NCI-H524 (cell line): Measurements from ENCODE around the gene LIPH.

Experiments
- DNase-seq, 2 experiments: peaks; one replicate each; lab custom pipeline; 2025; lab: John Stamatoyannopoulos, UW

Gene LIPH

DNA sequence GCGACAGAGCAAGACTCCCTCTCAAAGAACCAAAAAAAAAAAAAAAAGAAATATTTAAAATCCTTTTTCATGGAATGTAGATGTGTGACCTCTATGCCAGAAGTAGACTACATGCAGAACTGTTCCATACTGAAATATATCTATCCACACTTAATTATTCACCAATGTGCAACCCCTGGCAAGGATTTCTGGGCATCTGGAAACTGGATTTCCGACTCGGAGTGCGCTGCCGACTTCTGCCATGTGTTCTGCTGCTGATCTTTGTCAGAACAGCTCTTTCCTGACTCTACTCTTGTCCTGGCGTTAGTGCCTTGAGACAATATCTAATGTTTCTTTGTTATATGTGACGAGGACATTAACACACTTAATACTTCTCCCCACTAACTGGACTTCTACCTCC, 11.7 kb downstream of the LIPH start:
- DNase-seq: no peak

DNA sequence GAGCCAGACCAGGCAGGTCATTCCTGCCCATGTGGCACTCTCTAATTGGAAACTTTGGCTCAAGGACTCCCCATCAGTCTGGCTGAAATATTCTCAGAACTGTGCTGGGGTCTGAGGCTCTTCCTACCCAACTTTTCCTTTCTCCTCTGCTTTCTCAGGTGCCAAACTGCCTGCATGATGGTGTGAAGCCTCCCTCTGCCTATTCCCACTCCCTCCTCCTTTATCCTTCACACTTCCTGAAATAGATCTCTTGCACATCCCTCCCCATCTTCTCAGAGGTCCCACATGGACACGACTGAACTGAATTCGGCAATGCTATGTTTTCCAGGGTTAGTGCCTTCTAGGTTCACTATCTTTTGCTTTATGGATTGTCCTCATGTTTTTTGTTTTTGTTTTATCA, 12.5 kb downstream of the LIPH start:
- DNase-seq: no peak

DNA sequence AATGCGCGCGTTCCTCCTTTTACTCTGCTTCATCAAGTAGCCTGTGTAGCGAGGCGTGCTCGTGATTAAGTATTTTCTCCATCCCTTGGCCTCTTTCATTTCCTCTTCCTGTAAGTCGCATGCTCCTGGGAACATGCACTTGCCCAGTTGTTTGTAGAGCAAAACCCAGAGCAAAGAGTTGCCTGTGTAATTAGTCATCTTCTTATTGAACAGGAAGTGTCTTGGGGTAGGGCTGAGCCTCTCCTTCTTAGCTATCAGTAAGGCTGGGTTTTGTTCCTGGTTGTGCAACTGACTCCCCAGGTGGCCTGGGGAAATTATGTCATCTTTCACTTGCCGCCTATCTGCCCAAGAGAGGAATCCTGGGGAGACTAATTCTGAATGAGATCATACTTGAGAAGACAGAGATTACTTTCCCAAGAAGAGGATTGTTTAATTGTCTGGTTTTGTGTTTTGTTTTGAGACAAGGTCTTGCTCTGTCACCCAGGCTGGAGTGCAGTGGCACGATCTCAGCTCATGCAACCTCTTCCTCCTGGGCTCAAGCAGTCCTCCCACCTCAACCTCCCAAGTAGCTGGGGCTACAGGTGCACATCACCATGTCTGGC, 14.9 kb downstream of the LIPH start:
- DNase-seq: no peak

DNA sequence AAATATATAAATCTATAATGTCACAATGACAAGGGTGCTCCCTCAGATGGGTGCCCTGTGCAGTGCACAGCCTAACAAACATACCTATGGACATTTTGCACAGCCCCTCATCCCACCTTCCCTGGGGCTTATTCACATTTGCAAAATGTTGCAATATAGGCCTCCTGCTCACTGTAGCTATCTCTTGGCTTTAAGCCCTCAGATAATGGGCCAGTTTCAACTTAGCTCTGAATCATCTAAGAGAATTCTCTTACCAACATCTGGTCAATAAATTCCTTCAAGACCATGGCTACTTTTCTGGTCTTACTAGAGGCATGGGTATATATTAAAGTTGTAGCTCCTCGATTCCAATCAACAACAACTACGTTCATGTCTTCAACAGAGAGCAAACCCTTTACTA, 17.9 kb downstream of the LIPH start:
- DNase-seq: no peak

DNA sequence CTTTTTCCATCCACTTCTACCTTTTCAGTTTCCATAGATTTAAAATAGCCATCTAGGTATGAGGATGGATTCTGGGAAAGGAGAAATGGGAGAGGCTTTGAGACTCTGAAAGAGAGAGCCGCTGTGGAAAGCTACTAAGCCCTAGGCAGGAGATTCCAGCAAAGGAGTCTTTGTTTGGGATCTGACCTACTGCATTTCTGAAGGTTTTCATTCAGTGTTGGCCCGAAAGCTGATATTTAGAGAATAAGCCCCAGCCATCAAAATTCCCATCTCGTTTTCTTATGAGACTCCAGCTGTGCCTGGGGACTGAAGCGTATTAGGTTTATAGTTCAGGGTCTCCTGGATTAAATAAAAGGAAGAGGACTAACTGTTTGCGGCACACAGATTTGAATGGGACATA, 19.5 kb downstream of the LIPH start:
- no peak for DNase-seq

DNA sequence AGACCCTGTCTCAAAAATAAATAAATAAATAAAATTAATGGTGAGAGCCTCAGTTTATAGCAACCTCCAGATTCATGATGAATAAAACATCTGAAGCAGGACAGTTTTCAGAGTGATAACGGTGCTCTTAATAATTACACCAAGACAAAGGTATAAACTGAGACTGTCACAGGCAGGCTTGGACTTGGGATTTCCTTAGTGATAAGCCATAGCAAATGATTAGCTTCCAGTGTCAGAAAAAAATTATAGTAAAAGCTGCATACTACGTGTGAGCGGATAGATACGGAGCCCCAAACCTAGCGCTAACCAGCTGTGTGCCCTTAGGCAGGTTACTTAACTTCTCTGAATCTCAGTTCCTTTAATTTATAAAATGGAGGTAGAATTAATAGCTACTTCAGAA, 21.5 kb downstream of the LIPH start:
- no peak for DNase-seq

DNA sequence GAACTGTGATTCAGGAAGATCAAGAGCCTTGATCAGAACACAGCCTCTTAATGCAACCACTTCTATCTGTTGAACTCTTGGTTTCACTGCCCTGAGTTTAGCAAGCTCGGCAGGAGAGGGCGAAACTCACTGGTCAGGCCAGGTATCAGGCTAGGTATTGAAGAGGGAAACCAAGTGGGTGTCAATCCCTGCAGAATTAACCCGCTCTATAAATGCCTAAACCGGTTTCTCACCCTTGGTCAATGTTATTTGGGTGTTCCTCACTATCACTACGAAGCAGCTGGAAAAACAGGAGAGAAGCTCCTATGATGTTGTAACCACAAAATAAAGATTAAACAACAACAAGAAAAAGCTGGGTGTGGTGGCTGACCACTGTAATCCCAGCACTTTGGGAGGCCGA, 23.9 kb downstream of the LIPH start:
- no peak for DNase-seq

DNA sequence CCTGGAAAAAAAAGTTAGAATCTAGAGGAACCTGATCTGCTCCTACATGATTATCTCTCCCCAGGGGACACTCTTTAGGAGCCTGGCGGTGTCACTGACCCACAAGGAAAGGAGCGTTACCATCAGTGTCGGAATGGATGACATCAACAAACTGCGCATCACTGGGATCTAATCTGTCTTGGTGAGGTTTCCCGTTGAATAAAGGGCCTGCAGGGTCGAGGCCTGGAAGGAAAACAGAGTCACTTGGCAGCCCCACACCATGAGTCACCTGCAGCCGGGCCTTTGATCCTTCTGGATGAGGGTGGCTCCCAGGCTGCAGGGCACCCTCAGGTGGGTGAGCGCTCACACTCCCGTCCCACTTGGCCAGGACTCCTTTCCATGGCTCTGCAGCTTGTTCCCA, 25.0 kb downstream of the LIPH start:
- DNase-seq: no peak

DNA sequence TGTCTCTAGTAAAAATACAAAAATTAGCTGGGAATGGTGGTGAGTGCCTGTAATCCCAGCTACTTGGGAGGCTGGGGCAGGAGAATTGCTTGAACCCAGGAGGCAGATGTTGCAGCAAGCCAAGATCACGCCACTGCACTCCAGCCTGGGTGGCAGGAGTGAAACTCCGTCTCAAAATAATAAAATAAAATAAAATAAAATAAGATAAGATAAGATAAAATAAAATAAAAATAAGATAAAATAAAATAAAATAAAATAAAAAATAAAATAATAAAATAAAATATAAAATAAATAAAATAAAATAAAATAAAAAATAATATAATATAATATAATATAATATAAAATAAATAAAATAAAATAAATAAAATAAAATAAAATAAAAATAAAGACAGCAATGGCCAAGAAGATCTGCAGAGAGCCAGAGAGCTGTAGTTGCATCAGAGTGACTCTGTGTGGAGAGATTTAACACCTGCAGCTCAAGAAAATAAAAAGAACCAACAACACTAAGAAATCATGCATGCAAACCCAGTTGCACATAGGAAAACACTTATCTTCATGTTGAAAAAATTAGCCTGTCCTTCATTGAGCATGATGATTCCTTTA, 25.9 kb downstream of the LIPH start:
- DNase-seq: no peak

DNA sequence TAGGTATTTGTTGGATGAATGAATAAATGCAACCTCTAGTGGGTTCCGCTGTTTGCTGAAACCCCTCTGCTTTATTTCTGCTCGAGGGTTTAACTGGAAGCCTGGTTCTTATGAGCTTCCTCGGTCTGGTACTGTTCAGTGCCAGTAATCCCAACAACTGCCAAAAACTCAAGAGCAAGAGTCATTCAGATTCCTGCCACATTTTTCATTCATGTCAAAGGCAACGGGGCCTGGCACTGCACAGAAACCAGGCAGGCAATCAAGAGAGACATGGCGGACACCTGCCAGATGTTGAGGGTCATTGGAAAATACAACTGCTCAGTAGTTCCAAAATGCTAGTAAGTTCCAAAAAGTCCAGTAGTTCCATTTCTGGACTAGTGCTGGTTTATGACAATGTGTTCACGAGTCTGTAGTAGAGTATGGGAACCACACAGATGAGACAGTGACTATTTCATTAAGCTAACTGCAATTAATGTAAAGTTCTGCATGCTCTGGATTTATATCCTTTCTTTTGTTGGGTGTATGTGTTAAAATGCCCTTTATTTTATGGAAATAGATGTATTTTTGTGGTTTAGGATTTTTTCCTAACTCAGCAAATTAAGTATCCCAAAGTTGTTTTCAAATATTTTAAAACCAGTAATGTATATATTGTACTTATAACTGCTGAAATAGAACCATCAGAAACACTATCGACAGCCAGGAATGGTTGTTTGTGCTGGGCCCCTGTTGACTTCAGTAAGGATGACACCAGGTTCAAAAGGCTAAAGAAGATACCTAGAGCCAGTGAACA, 30.8 kb downstream of the LIPH start:
- no peak for DNase-seq

DNA sequence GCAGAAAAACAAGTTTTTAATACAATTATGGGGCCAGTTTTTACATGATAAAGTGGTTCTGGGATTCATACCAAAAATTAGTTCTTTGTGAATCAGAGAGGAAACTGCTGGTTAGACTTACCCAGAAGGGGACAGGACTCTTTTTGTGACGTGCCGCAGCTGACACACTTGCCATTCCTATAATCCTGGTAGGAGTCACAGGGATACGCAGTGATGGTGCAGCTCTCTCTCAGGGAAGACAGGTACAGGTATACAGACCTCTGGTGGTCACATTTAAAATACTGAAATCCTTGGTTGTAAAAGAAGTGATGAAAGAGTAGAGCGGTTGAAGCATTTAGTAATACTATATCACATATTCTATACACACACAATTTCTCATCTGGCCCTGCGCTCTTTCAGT, 33.4 kb downstream of the LIPH start:
- DNase-seq: peak in 1 of 2 experiments; percentile 25

DNA sequence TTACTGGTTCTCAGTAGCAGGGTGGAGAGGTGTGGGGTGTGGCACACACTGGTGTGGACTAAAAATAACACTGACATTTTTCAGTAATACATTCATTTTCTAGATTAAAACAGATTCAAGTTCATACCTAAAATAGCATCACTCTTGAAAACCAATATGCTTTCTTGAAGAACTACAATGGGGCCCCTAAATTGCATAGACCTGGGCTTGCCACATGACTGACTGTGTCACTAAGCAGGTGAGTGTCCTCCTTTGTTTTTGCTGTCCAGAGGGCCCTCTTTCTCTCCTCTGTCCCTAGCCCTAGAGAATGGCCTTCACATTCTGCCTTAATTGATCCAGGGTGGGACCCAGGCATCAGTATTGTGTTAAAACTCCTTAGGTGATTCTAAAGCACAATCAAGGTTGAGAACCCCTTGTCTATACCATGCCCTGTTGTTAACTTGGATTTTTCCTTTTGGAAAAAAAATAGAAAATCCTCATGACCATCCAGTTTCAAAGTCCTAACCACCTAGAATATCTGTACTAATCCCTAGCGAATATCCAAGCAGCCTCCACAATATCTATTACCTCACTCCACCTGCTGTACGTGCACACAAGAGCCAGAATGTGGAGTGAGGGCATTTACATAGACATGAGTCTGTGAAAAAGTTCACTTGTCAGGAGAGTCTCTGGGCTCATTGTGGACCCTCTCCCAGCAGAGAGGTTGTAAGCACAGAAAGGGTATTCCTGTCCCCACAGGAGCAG, 34.8 kb downstream of the LIPH start:
- DNase-seq: no peak

DNA sequence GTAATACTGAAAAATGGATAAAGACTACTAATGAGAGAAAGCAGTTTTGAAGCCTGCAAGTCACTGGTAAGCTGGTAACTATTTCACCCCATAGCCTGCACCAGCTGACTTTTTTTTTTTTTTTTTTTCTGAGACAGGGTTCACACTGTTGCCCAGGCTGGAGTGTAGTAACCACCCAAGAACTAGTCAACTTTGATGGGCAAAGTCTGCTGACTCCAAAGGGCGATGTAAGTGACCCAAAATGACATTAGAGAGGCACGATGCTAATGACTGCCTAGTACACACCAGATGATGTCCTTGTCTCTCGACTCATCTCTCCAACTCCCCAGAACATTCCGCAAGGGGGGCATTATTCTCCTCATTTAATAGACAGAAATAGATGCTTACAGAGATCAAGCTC, 40.7 kb downstream of the LIPH start:
- DNase-seq: no peak

DNA sequence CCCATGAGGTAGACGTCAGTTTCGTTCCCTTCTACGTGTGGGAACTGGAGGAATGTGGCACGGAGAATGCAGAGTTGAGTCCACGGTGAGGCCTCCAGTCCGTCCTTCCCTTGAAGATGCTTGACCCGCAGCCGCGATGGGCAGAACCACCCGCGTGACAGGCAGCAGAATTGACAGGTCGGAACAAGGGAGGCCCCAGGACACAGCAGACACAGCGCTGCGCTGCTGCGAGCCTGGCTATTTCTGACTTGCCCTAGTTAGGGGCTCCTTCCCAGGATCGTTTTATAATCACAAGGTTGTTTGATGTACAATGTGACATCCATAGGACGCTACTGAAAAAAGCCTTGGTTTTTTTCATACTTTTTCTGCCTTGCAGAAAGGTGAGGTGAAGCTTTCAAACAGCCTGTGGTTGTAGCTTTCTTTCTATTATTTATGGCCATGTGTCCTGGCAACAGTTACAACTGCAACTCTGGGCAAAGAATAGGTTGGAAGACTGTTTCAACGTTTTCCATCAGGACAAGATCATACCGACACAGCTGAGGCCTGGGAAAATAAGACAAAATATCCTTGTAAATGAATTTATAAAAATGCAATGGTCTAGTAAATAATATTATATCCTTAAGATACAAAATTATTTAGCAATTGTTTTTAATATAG, 43.9 kb downstream of the LIPH start:
- no peak for DNase-seq

DNA sequence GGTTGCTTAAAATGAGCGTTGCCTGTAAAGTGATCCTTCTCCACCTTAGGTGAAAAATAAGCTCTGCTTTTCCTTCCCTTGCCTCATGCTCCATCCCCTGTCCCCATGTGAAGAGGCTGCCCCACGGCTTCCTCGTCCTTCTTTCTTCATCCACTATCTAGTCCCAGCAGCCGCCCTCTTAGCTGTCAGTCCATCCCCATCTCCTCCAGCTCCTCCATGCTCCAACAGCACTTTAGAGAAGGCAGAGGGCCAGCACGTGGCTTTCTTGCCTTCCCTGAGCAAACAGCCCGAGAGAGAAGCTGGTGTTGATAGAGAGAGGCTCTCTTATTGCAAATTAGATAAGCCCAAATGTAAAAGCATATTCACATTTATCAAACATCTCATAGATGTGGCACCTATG, 44.5 kb downstream of the LIPH start:
- DNase-seq: no peak

DNA sequence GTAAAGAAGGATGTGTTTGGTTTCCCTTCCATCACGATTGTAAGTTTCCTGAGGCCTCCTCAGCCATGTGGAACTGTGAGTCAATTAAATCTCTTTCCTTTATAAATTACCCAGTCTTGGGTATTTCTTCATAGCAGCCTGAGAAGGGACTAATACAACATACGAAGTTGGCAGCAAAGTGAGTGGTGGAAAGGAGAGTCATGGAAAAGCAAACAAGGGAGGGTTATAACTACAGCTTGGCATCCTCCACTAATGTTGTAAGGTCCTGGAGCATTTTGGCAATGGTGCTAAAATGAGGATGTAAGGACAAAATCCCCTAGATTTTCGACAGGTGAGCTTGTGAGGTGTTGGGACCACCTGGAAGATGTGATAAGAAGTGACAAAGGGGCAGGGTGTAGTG, 47.8 kb downstream of the LIPH start:
- DNase-seq: no peak

DNA sequence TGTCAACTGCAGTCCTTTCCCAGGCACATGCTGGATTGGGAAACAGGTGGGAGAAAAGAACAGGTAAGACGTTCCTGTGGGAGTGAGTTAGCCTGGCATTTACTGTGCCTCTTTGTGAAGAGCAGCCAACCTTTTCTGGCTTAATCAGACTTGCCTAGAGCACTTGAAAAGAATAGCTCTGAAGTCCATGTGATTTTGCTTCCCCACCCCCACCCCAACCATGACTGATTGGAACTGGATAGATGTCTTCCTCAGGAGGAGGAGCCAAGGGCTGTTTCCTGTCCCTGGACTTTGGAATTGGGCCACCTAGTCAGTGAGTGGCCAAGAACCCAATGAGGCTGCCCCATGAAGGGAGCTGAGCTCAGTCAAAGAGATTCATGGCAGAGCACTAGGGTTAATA, 48.9 kb downstream of the LIPH start:
- DNase-seq: no peak

DNA sequence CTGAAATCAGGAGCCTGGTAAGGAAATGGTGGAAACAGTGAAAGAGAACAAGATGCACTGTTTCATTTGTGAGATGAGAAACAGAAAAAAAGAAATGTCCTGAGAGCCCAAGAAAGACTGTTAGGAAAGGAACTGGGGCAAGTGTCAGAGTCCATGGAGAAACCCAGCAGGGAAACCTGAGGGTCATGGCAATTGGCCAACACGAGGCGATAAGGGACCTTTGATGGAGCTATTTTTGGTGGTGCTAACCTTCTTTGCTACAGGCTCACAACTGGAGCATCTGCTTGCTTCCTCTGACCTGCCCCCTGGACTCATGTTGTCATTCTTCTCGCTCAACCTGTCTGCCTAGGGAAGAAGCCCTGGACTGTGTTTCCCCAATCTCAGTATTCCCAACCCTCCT, 49.4 kb downstream of the LIPH start:
- no peak for DNase-seq

DNA sequence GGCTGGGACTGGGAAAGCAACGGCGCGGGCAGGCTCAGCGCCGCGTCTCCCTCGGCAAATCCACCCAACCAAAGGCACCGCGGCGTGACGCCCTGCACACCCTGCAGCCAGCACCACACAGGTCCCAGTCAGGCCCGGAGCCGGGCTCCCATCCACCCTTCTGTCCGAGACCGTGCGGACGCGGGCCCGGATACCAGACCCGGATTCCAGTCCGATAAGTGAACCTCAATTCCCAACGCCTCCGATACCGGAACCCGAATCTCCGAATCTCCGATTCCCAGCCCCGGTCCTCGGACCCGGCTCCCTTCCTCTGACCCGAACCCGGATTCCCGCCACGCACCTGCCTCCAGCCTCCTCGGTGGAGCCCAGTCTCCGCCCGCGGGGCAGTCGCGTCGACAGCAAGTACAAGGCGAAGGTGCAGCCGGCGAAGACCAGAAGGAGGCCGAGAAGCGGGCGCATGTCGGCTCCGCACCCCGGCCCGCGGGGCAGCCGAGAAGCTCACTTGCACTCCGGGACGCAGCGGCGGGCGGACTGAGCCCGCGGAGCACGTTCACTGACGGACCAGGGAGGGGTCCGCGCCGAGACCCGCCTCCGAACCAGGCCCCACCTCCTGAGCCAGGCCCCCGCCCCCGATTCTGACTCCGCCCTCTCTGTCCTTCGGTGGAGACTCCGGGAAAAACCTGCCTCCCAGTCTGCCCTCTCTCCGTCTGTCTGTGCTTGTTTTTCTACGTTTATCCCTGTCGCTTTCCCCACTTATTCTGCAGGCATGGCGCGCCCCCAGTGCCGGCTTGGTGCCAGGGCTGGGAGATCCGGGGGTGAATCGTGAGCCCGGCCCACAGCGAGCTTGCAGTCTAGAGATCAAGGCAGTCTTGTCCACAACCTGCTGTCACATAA, 53.6 kb downstream of the LIPH start, which contains the start of gene TMEM41A:
TMEM41A (minus strand) TSS at position 533 of the 894 bp plus-strand sequence; CDS start at position 459, 74 bp downstream.
- peak; percentile 78 to 97 for DNase-seq

DNA sequence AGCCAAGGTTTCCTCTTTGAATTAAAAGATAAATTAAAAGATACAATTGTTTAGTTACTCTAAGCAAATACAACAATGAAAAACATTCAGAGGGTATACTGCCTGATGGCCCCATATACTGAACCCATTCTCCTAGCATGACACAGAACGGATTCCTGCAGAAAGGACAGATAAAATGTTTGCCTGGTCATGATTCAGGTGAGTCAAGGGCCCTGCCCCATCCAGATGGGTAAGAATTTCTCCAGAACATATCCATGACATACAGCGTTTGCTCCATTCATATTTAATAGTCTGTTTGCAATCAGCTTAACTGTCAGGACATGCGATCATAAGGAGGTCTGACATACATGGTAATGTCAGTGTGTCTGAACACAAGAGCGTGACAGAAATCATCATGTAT, 62.1 kb downstream of the LIPH start:
- no peak for DNase-seq

DNA sequence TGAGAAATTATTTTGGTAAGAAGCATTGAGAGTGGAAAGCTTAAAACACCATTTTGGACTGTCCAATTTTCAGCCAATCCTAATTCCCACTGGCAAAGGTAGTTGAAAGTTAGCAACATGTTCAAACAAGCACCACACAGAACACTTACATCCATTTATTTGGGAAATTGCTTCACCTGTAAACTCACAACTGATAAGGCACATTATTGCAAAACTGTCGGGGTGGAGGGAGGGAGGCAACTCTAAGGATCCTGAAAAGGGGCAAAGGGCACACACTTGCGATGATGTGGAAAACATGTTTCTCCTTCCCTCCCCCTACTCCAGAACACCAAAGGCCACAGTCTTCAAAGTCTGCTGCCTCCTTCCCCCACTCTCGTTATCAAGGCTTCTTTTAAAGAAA, 62.9 kb downstream of the LIPH start:
- no peak for DNase-seq
